ENCODE results near the gene ACE2. TPM values are rescaled to one million over a fixed set of nuclear protein-coding genes. Genes with fewer than 3 reads are reported as not detected.

The ACE2 gene
- total RNA-seq (2022; extraction: Qiagen RNA extraction; ENCODE audit: low read depth) = 0.01 TPM in 1 of 5 replicates, not detected in the others

GRCh38 chrX:15600745-15601144 is at the start of gene ACE2:
Gene ACE2 (minus strand): TSS chrX:15600960. CDS start chrX:15600911, 49 bp downstream.

Other genes with a start within 250 kb of the ACE2 start
- 0.27 to 0.84 TPM (median 0.32 TPM) in 5 replicates for gene VEGFD, start 216.5 kb downstream of the ACE2 start, total RNA-seq (2022; extraction: Qiagen RNA extraction; ENCODE audit: low read depth)
- 49.8 to 58.6 TPM (median 57.7 TPM) in 5 replicates for gene PIR, start 107.6 kb downstream of the ACE2 start, total RNA-seq (2022; extraction: Qiagen RNA extraction; ENCODE audit: low read depth)
- not detected in 5 replicates for gene BMX, start 100.2 kb downstream of the ACE2 start, total RNA-seq (2022; extraction: Qiagen RNA extraction; ENCODE audit: low read depth)
- gene CLTRN, start 63.8 kb upstream of the ACE2 start, total RNA-seq (2022; extraction: Qiagen RNA extraction; ENCODE audit: low read depth) = 0.70 to 1.5 TPM (median 0.77 TPM) in 5 replicates
- gene CA5B, start 137.3 kb upstream of the ACE2 start, total RNA-seq (2022; extraction: Qiagen RNA extraction; ENCODE audit: low read depth) = 1.9 to 2.9 TPM (median 2.4 TPM) in 5 replicates
- gene ZRSR2, start 189.5 kb upstream of the ACE2 start, total RNA-seq (2022; extraction: Qiagen RNA extraction; ENCODE audit: low read depth) = 9.1 to 15.1 TPM (median 11.2 TPM) in 5 replicates